ENCODE results near the gene NUFIP2.
"Not testable (repeated sequence)": the region's sequence is repeated elsewhere in the genome, so short reads cannot be mapped to it uniquely, and the experiment has no call there.

Gene NUFIP2

GRCh38 chr17:29238133-29238850 is 55.7 kb downstream of the NUFIP2 start:
- H3K27ac ChIP-seq, result no peak overlapping the region
- no peak for TF ChIP-seq ZFX (IDR thresholded peaks at IDR 0.05; ENCODE audit: borderline replicate concordance)
- no peak for TF ChIP-seq CTCF (IDR thresholded peaks at IDR 0.05)

GRCh38 chr17:29237476-29238132 is 56.3 kb downstream of the NUFIP2 start:
- no peak for TF ChIP-seq CTCF (IDR thresholded peaks at IDR 0.05)
- no peak for TF ChIP-seq ZFX (IDR thresholded peaks at IDR 0.05; ENCODE audit: borderline replicate concordance)
- H3K27ac ChIP-seq, result no peak overlapping the region

GRCh38 chr17:29235904-29236303 is 58.0 kb downstream of the NUFIP2 start:
- TF ChIP-seq CTCF (IDR thresholded peaks at IDR 0.05) (no peak), ZFX (IDR thresholded peaks at IDR 0.05; ENCODE audit: borderline replicate concordance) (no peak)
- no peak overlapping the region for H3K27ac ChIP-seq

GRCh38 chr17:29234972-29235371 is 59.0 kb downstream of the NUFIP2 start:
- not testable (repeated sequence) for H3K27ac ChIP-seq

GRCh38 chr17:29233301-29233700 is 60.6 kb downstream of the NUFIP2 start:
- TF ChIP-seq CTCF (IDR thresholded peaks at IDR 0.05) (no peak), ZFX (IDR thresholded peaks at IDR 0.05; ENCODE audit: borderline replicate concordance) (no peak)
- no peak overlapping the region for H3K27ac ChIP-seq

- H3K27ac ChIP-seq, result no peak overlapping the region
- TF ChIP-seq CTCF (IDR thresholded peaks at IDR 0.05) (no peak), ZFX (IDR thresholded peaks at IDR 0.05; ENCODE audit: borderline replicate concordance) (no peak)
These were observed 68.6 kb downstream of the NUFIP2 start for GRCh38 chr17:29225396-29225795.

GRCh38 chr17:29221338-29221737 is 72.6 kb downstream of the NUFIP2 start:
- not testable (repeated sequence) for H3K27ac ChIP-seq

- no peak for TF ChIP-seq ZFX (IDR thresholded peaks at IDR 0.05; ENCODE audit: borderline replicate concordance)
- TF ChIP-seq CTCF (IDR thresholded peaks at IDR 0.05), result peak; percentile 92
- no peak overlapping the region for H3K27ac ChIP-seq
These were observed 74.4 kb downstream of the NUFIP2 start for GRCh38 chr17:29219378-29220047.

Measured in 22Rv1 (cell line).